ELR (cell line): ENCODE results near the gene LAPTM4A.
"Not testable (repeated sequence)": the region's sequence is repeated elsewhere in the genome, so short reads cannot be mapped to it uniquely, and the experiment has no call there.

Experiments used
- DNase-seq: peaks from one replicate; pipeline ENCODE4 v3.0.0-alpha.2; 2015; ENCODE audit warnings: low read depth

The LAPTM4A gene

GRCh38 chr2:20076757-20077156 is 25.3 kb upstream of the LAPTM4A start:
- DNase-seq: no peak

DNA sequence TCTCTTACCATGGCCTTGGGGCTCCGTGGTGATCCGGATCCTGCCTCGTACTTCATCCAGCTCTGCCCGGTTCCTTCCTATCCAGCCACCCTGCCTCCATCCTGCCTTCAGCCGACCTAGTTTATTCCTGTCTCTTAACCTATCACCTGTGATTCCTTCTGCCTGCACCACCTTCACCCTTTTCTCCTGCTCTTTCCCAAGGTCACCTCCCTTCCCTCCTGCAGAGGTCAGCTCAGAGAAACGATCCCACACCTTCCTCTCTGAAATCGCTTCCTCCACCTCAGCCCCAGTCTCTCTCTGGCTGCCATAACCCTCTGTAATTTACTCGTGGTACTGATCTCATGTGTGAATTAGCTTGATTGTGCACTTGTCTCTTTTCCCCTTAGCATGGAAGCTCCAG is 23.5 kb upstream of the LAPTM4A start:
- DNase-seq: no peak

DNA sequence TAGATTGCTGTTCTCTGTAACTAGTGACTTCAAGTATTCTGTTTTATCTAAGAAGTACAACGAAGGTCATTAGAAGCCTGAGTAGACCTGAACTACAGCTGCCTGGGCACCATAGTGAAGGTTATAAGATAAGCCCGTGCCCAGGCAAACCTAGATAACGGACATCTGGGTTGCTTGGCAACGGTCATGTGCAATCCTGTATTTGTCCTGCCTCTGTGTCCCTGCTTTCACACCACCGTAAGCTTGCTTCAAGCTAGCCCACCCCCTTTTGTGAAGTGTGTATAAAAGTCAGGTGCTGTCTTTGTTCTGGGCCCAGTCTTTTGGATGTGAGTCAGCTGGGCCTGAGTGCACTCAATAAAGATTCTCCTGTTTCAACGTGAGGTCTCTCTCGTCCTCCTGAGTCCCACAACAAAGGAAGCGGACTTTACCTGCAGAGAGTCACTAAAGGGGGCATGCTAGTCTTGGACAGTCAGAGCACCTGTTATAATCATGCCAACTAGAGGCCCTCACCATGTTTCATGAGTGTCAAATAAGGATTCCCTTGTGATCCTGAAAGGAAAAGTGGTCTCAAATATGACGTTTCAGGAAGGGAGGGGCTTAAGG is 22.7 kb upstream of the LAPTM4A start:
- DNase-seq: not testable (repeated sequence)

GRCh38 chr2:20073460-20073859 is 22.0 kb upstream of the LAPTM4A start:
- DNase-seq: no peak

- DNase-seq: no peak
Observed at GRCh38 chr2:20072436-20073158, 21.2 kb upstream of the LAPTM4A start.

DNA sequence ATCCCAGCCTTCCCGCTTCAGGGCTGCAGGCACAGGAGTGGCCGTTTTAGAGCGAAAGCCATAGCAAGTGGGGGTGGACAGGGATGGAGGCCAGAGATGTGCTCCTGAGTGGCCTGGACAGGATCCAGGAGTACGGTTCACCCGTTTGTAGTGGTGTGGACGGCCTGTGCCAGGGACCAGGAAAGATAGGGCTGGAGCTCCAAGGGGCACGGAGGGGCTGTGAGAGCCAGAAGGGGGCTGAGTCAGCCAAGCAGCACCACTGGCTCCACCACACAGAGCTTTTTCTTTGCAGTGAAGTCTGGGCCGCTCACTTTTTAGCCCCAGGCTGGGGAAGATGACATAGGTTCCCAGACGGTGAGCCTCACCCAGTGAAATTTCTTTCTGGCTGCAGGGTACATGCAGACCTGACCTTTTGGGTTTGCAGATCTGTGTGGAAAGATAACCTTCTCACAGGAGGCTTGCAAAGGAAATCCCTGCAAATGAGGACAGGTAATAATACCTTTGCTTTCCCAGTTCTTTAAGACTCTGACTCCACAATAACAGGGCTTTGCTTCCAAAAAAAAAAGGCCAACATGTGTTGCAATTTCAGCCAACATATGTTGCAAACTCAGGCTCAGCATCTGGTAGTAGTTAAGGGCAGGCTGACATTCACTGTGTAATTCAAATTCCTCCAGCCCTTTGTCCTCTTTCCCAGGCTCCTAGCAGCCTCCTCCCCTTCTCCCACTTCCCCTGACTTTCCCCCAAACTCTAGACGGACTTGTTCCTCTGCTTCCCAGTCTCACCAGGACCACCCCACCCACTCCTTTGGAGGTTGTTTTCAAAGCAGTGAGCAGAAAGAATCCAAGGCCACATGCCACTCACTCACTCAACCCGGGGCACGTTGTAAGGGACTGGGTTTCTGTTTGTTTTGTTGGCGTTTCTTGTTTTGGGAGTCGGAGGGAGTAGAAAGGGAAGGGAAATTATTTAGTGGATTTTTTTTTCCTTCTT is 20.3 kb upstream of the LAPTM4A start:
- peak; percentile 96 for DNase-seq

GRCh38 chr2:20069756-20070155 is 18.3 kb upstream of the LAPTM4A start:
- no peak for DNase-seq

DNA sequence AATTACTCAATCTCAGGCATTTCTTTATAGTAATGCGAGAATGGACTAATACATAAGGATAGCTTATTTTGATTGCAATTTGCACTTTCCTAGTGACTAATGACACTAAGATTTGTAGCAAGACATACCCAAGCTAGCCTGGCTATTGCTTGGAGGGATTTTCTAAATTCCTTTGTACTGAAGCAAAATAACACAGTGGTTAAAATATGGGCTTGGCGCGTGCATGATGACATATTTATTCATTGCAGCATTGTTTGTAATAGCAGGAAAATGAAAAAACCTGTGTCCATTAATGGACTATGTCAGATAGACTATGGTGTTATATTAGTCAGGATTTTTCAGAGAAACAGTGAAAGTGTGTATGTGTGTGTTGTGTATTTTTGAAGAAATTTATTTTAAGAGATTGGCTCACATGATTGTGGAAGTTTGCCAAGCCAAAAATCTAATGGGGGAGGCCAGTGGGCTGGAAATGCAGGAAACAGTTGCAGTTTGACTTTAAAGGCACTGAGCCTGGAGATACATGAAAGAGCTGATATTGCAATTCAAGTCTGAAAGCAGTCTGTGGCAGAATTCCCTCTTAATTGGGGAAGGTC is 16.7 kb upstream of the LAPTM4A start:
- peak; percentile 95 for DNase-seq

- DNase-seq: peak; percentile 73
Observed at GRCh38 chr2:20065885-20066602, 14.6 kb upstream of the LAPTM4A start.

GRCh38 chr2:20064841-20065240 is 13.4 kb upstream of the LAPTM4A start:
- DNase-seq: no peak

GRCh38 chr2:20064421-20064820 is 13.0 kb upstream of the LAPTM4A start:
- no peak for DNase-seq

DNA sequence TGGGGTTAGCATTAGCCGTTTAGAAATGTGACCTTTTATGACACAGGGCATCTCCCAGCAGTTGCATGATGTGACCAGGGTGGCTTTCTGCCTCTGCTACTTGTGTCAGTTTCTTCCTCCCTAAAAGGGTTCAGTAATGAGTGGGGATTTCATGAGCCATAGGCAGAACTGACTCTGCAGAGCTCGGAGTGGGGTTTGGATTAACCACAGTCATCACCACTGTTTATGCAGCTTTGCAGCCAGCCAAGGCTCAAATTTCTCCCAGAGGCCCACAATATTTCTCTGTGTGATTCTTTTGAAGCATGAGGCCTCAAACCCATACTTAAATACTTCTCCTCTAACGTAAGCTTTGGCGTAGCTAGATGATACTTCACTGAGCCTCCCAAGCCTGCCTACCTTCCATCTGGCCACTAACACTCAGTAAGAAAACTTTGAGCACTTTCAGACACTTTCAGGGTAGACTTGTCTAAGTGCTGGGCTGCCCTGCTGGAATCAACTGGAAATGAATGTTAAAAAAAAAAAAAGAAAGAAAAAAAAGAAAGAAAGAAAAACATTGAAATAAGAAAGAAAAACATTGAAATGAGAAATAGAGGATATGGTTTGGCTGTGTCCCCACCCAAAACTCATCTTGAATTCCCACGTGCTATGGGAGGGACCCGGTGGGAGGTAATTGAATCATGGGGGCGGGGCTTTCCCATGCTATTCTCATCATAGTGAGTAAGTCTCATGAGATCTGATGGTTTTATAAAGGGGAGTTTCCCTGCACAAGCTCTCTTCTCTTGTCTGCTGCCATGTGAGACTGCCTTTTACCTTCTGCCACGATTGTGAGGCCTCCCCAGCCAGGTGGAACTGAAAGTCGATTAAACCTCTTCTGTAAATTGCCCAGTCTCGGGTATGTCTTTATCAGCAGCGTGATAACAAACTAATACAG is 11.5 kb upstream of the LAPTM4A start:
- peak; percentile 65 for DNase-seq

- DNase-seq: no peak
Observed at GRCh38 chr2:20061940-20062339, 10.5 kb upstream of the LAPTM4A start.

DNA sequence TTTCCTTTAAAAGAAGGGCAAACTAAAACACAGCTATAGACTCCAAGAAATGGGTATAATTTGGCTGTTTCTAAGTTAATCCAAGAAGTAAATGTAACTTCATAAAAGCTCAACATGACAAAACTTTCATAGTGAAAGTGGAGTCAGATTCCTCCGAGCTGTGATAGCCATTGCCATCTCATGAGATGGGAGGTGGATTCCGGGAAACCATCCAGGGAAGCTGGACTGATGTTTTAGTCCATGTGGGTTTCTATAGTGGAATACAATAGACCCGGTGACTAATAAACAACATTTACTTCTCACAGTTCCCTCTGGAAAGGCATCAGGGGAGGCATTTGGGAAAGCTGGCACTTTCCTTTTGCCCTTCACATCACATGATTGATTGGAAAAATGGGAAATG is 10.0 kb upstream of the LAPTM4A start:
- DNase-seq: peak; percentile 61

DNA sequence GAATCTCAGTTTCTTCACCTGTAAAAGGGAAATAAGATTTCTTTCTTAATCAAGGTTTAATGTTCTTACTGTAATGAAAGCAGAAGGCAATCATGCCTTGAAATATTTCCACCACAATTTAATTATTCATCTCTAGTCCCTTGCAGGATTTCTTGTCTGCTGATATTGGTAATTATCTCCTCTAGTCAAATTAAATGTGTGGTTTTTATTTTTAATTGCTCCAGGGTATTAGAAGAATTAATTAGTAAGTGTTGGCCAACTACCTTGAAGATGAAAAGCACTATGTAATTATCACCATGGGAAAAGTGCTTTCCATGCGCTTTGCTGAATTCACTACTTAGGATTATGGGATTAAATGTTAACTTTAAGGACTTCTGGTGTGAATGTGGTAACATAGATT is 8.7 kb upstream of the LAPTM4A start:
- DNase-seq: no peak

GRCh38 chr2:20057268-20057667 is 5.8 kb upstream of the LAPTM4A start:
- no peak for DNase-seq

DNA sequence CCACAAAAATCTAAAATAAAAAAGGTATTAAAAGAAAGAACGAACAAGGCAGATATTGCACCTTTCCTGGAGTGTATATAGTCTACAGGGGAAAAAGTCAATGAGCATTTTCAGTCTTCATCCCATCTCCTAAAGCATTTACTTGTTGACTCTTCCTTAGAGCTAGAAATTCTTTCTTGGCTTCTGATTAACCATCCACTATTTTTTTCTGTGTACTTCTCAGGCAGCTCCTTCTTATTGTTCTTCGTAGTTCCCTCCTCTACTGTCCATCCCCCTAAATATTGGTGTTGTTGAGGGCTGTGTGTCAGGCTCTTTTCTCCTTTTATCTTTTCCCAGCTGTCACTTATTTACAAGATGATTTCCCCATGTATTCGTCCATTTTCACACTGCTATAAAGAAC is 3.5 kb upstream of the LAPTM4A start:
- DNase-seq: no peak

DNA sequence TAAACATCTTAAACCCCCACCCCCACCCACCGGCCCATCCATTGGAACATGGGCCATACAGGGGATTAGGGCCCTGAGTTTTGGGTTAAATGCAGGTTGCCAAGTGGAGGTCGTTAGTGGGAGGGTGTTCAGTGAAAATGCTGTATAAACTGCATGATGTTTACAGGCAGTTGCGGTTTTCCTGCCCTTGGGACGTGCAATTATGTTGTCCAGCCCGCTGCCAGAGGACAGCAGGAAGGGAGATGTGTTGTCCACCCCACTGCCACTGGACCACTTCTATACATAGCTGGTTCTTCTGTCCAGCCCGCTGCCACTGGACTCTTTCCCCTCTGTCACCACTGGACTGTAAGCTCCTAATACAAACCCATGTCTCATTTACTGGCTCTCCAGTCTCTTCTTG is 2.7 kb upstream of the LAPTM4A start:
- DNase-seq: no peak

DNA sequence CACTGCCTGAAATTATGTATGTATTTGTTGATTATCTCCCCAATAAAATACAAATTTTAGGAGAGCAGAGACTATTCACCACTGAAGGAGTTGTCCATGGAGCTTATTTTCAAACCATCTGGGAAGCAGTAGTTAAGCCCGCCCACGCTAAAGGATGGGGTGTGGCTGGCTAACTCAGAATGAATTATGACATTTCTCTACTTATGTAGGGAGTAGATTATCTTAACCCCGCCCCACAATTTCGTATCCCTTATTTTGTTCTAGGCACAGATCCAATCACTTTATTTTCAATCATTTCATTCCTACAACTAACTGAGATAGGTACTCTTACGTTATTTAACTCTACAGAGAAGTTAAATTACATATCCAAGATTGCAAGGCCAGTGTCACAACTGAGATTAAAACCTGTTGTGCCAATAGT is 1.4 kb upstream of the LAPTM4A start:
- DNase-seq: peak; percentile 83

DNA sequence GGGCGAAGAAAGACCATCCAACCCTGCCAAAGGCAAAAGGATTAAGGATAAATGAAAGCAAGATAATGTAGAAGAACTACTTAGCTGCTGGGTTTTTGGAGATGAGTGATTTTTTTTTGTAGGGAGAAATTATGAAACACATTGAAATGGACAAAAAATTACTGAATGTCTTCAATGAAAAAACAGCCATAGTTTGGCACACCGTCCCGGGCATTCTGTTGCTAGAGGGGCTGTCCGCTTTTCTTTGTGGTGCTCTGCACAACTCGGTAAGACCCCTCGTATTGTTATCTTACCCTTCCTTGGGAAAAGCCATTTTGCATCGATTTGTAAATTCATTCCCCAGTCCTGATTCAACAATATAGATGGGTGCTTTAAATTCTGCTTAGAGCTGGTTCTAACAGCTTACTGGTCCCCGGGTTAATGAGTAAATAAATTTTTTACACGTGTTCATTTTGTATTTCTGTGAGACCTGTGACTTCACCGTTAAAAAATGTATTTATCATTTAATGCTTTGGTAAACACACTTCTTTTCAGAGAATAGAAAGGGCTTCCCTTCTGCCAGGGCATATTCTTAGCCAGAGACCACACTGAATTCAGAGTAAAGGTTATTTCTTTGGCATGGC is 912 bp upstream of the LAPTM4A start:
- peak; percentile 63 for DNase-seq
